Skin of body (tissue), 2 donors: ENCODE data around the gene CRYBG1. TPM values are rescaled to one million over a fixed set of nuclear protein-coding genes. Genes with fewer than 3 reads are reported as not detected.

Experiments used
- DNase-seq: peaks from one replicate; lab custom pipeline; 2025; lab: John Stamatoyannopoulos, UW
- total RNA-seq: library from RNA; depleted of rRNA; stranded (reverse); fragments of >200 nt; gene quantifications from one replicate; pipeline ENCODE4 v1.2.3, GENCODE V29; 2014

The CRYBG1 gene
- total RNA-seq, 1 donor from 2014 or later, result 24.9 TPM

GRCh38 chr6:106458021-106458986 lies 97.8 kb downstream of the CRYBG1 start:
- no peak for DNase-seq

GRCh38 chr6:106460481-106460880 lies 100.0 kb downstream of the CRYBG1 start:
- no peak for DNase-seq

GRCh38 chr6:106461084-106461483 lies 100.6 kb downstream of the CRYBG1 start:
- no peak for DNase-seq

- DNase-seq, result no peak
Observed at GRCh38 chr6:106462923-106463557, 102.5 kb downstream of the CRYBG1 start.

- no peak for DNase-seq
Observed at GRCh38 chr6:106466211-106466610, 105.7 kb downstream of the CRYBG1 start.

GRCh38 chr6:106468935-106469334 lies 108.4 kb downstream of the CRYBG1 start:
- DNase-seq, result no peak

- DNase-seq, result no peak
Observed at GRCh38 chr6:106469882-106470281, 109.4 kb downstream of the CRYBG1 start.

- DNase-seq, result no peak
Observed at GRCh38 chr6:106470316-106470715, 109.8 kb downstream of the CRYBG1 start.

- no peak for DNase-seq
Observed at GRCh38 chr6:106470811-106471210, 110.3 kb downstream of the CRYBG1 start.

- DNase-seq, result no peak
Observed at GRCh38 chr6:106473812-106474211, 113.3 kb downstream of the CRYBG1 start.

- no peak for DNase-seq
Observed at GRCh38 chr6:106474466-106474865, 113.9 kb downstream of the CRYBG1 start.

- no peak for DNase-seq
Observed at GRCh38 chr6:106475284-106475683, 114.8 kb downstream of the CRYBG1 start.

- no peak for DNase-seq
Observed at GRCh38 chr6:106476331-106477105, 116.0 kb downstream of the CRYBG1 start.

GRCh38 chr6:106477146-106477545 lies 116.6 kb downstream of the CRYBG1 start:
- no peak for DNase-seq

- no peak for DNase-seq
Observed at GRCh38 chr6:106477790-106478189, 117.3 kb downstream of the CRYBG1 start.

GRCh38 chr6:106486236-106486635 lies 125.7 kb downstream of the CRYBG1 start:
- DNase-seq, result no peak

GRCh38 chr6:106488494-106489370 lies 128.2 kb downstream of the CRYBG1 start:
- no peak for DNase-seq

- no peak for DNase-seq
Observed at GRCh38 chr6:106490030-106490429, 129.5 kb downstream of the CRYBG1 start.

GRCh38 chr6:106490436-106490835 lies 129.9 kb downstream of the CRYBG1 start:
- DNase-seq, result no peak

- DNase-seq, result no peak
Observed at GRCh38 chr6:106490974-106491373, 130.5 kb downstream of the CRYBG1 start.

GRCh38 chr6:106495014-106495413 lies 134.5 kb downstream of the CRYBG1 start:
- DNase-seq, result no peak
